ENCODE data around the gene BPIFB6.
A peak's percentile ranks its signal among the peaks of the same experiment; 100 is the strongest.

BPIFB6 gene

GRCh38 chr20:33064572-33065287, 33.3 kb downstream of the BPIFB6 start:
- DNase-seq = no peak

DNA sequence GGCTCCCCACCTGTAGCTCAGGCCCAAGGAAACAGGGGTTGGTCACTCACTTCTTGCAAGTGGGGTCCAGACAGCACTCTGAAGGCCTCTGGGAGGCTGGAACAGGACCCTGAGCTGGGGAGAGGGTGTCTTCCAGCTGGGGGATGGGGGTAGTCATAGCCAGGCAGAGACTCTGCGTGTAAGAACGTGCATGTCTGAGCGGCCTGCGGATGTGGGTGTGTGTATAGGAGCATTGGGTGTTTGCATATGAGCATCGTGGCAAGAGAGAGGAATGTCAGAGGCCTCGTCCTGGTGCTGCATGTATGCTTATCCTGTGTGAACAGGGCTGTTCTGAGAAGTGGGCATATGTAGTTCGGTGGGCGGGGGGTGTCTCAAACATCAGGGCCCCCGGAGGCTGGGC, 34.3 kb downstream of the BPIFB6 start:
- DNase-seq = no peak

DNA sequence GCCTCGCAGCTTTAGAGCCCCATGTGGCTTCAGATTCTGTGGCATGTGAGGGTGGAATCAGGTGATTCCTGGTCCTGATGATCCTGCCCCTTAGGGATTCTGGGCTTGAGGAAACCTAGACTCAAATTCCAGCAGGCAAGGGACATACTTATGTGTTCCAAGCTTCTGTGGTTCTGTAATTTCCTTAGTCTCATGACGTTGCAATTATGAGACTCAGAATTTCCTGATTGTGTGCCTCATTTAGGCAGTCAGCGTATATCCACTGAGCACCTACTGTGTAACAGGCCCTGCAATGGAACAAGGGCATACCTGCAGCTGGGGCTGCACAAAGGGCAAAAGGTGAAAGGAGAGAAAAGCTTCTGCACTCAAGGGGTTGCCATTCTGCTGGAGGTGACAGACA, 36.4 kb downstream of the BPIFB6 start:
- DNase-seq = no peak

- no peak for DNase-seq
Observed at GRCh38 chr20:33068251-33068939, 36.9 kb downstream of the BPIFB6 start.

DNA sequence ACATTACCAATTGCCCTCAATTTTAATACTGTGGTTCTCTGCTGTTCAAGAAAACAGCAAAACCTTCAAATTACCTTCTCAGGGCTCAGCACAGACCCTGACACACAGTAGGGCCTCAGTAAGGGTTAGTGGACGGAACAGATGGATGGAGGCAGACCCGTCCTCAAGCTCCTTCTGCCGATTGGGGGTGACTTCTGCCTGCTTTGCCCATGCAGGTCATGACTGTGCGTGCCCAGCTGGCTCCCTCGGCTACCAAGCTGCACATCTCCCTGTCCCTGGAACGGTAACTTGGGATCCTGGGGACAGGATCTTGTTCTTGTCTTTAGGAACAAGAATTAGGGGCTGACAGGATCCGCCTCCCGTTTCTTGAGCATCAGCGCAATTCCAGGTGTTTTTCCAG, 38.2 kb downstream of the BPIFB6 start:
- DNase-seq = no peak

GRCh38 chr20:33070111-33071053, 38.9 kb downstream of the BPIFB6 start:
- no peak for DNase-seq

- no peak for DNase-seq
Observed at GRCh38 chr20:33071198-33071597, 39.8 kb downstream of the BPIFB6 start.

DNA sequence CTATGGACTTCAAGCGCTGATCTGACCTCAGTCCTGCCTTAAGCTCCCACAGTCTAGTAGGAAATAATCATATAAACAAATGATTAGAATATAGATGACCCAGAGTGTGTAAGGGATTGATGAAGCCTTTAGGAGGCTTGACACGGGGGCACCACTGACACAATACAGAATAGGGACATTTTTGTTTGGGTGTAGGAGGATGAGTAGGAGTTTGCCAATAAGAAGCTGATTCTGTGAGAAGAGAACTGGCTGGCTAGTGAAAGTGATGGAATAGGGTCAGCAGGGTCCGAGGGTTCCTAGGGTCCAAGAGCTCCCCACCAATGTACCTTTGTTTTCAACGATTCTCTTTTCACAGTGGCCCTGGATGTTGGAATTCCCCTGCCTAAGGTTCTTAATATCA, 40.9 kb downstream of the BPIFB6 start:
- no peak for DNase-seq

DNA sequence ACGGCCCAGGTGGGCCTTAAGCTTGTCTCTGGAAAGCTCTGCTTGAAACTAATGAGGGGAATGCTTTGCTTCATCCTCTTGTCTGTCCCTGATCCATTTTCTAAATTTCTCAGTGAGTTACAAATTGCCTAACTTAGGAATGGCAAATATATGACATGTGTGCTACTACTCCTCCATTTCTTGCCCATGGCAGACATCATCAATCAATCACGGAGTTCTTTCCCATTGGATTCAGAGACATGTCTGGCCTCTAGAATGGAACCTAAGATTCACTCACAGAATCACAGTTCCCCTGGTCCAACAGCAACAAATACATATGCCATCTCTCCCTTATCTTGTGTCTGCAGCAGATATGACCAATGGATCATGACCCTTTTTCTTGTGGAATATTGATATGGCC, 41.4 kb downstream of the BPIFB6 start:
- no peak for DNase-seq

DNA sequence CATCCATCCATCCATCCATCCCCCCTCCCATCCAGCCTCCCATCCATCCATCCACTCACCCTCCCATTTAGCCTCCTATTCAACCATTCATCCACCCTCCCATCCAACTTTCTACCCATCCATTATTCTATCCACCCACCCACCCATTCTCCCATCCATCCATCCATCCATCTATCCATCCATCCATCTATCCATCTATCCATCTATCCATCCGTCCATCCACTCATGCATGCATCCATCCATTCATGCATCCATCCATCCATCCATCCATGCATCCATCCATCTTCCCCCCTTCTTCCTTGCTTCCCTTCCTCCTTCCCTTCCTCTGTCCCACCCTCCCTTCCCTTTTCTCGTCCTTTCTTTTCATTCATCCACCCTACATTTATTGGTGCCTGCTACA, 43.2 kb downstream of the BPIFB6 start:
- no peak for DNase-seq

DNA sequence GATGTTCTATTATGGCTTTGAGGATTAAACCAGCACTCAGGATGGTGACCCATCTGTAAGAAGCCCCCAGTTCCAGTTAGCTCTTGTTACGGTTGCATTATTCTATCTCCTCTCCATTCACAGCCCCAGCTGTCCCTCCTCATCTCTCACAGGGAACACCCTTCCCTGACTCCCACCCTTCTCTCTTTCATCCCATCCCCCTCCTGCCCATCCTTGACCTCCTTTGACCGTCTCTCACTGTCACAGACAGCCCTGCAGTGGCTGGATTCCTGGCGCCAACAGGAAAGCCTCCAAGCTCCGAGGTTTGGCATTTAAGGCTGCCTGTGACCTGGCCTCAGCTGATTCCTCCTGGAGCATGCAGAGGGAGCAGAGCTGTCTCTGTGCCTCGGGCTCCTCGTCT, 43.8 kb downstream of the BPIFB6 start:
- no peak for DNase-seq

- peak; percentile 41 for DNase-seq
Observed at GRCh38 chr20:33076662-33077372, 45.4 kb downstream of the BPIFB6 start.

DNA sequence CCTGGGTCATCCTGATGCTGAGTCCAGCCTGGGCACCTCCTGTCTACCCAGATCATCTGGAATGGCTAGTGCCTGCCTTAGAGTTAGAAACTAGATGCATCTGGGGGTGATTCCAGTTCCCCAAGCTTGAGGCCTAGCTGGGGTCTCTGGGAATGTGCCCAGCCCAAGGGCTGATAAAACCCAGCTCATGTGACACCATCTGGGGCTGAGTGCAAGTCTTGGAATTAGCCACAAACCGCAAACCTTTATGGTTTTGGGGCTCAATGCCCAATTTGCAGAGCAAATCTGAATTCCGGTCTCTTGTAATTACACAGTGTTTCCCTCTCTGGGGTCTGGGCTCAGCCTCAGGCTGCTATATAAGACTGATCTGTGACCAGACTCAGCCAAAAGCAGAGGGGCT, 47.8 kb downstream of the BPIFB6 start, which contains the start of gene BPIFB4:
TSS of gene BPIFB4 (plus strand) at position 385 of the 400 bp plus-strand sequence. CDS start 1,884 bp downstream, outside the sequence.
- DNase-seq = no peak

DNA sequence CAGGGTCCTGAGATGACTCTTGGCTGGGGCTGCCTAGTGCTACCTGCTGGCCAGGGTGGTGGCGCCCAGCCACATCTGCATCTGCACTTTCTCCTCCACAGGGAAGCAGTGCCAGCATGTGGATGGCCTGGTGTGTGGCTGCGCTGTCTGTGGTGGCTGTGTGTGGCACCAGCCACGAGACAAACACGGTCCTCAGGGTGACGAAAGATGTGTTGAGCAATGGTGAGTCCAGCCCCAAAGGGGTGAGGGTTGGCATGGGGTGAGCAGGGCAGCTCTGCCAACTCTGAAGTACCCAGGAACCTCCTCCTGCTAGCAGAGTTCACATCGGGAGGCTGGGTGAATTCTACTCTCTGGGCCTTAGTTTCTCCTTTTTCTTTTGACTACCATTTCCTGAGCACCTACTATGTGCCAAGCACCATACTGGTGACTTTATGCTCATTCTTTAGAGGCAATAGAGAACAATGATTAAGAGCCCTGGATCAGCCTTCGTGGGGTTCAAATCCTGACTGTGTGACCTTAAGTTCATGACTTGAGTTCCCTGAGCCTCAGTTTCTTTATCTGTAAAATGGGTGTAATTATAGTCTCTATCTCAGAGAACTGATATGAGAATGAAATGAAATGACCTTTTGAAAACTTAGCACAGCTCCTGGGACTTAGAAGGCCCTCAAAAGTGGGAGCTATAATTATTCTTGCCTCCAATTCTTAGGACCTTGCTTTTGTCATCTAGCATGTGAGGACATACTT, 50.1 kb downstream of the BPIFB6 start:
- DNase-seq = no peak

GRCh38 chr20:33082546-33082945, 51.1 kb downstream of the BPIFB6 start:
- DNase-seq = no peak

GRCh38 chr20:33083544-33084340, 52.3 kb downstream of the BPIFB6 start:
- no peak for DNase-seq

GRCh38 chr20:33084722-33085121, 53.3 kb downstream of the BPIFB6 start:
- DNase-seq = no peak

DNA sequence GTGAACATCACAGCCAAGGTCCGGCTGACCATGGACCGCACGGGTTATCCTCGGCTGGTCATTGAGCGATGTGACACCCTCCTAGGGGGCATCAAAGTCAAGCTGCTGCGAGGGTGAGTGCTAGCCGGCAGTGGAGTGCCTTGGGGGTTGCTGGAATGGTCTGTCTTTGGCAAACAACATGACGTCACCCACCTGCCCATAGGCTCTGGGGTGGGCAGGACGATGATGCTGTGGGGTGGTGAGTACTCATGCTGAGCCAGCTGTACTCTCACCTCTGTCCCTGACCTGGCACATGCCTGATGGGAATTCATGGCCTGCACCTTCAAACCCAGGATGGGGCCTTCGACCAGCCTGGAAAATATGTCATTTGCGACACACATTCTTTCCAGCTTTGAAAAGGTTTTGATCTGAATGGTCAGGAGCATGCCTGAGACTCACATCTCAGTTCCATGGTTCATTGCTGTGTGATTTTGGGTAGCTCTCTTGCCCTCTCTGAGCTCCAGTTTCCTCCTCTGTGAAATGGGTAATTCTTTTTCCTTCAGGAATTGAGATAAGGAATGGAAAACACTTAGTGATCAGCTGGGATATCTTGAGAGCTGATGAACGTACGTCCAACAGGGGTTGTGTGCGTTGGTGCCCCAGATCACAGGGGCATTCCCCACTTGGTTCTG, 54.7 kb downstream of the BPIFB6 start:
- no peak for DNase-seq

DNA sequence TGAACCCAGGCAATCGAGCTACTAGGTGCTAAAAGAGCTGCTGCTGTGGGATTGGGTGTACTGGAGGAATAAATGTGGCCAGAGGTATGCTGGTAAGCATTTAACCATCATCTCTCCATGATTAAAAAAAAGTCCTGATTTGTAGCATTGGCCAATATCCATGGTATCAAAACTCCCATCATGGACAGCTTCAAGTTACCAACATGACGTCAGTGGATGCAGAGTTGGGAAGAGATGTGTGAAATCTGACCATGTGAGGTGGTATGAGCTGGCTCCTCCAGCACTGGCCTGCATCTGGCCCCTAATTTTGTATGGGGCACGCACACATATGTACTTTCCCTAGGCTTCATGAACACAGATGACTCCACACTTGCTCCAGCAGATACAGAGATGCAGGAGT, 59.7 kb downstream of the BPIFB6 start:
- DNase-seq = no peak

DNA sequence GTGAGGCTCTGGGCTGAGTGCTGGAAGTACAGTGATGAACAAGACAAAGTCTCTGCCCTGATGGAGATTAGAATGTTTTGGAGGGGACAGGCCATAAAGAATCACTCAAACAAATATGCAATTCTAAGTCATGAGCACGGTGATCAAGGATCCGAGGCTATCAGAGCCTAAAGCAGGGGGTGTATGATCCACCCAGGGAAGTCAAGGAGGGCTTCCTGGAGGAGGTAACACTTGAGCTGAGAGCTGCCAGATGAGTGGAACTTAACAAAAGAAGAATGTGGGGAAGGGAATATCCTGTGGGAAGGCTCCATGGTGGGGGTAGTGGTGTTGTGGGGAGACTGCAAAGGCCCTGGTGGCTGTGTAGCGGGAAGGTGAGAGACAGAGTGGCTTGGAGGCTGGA, 60.2 kb downstream of the BPIFB6 start:
- no peak for DNase-seq

- DNase-seq = no peak
Observed at GRCh38 chr20:33092361-33092760, 60.9 kb downstream of the BPIFB6 start.

Data from CD4-positive, alpha-beta T cell treated with Interleukin-6 for 4 hours (primary cell).